HepG2 (cell line): ENCODE results near the gene RRAD. TPM values are rescaled to one million over a fixed set of nuclear protein-coding genes. Genes with fewer than 3 reads are reported as not detected.

ENCODE experiments used
- AGO1 ChIP-seq: fragments of 200-400 bp; formaldehyde crosslinking; IDR thresholded peaks from 2 replicates; pipeline ENCODE4 v1.6.1; 2017; ENCODE audit warnings: mild to moderate bottlenecking, low read depth, low read length, moderate library complexity; ENCODE audit not compliant: poor library complexity, severe bottlenecking
- AGO2 ChIP-seq: fragments of 200-400 bp; formaldehyde crosslinking; optimal IDR thresholded peaks from 2 replicates; pipeline ENCODE3; 2017; ENCODE audit warnings: mild to moderate bottlenecking, low read depth, low read length, moderate library complexity
- ARNT2 ChIP-seq: sonication (generic); formaldehyde crosslinking; IDR thresholded peaks from 2 replicates; pipeline ENCODE4 v1.8.0; 2022; ENCODE audit warnings: mild to moderate bottlenecking, low read depth, missing genetic modification reagents, moderate library complexity
- ATM ChIP-seq: fragments of 450-650 bp; IDR thresholded peaks from 2 replicates; pipeline ENCODE4 v1.7.1; 2017; ENCODE audit warnings: mild to moderate bottlenecking, borderline replicate concordance
- EEA1 ChIP-seq: sonication (generic); formaldehyde crosslinking; IDR thresholded peaks from 2 replicates; pipeline ENCODE4 v1.5.1; 2020; ENCODE audit warnings: mild to moderate bottlenecking, missing genetic modification reagents, borderline replicate concordance
- KAT2B ChIP-seq: fragments of 150-350 bp; IDR thresholded peaks from 2 replicates; pipeline ENCODE4 v1.6.1; 2014; ENCODE audit warnings: low read depth, low read length, borderline replicate concordance
- LCORL ChIP-seq, 2 experiments: fragments of 450-650 bp in 1 of 2; sonication (generic) in 1 of 2; formaldehyde crosslinking in 1 of 2; IDR thresholded peaks; 2 replicates each; pipeline versions ENCODE4 v1.5.0 to v1.6.1; 2017 to 2020; ENCODE audit warnings: antibody characterized with exemption in 1 of 2, missing genetic modification reagents in 1 of 2
- MAZ ChIP-seq, 2 experiments: sonication (generic) in 1 of 2; formaldehyde crosslinking in 1 of 2; IDR thresholded peaks; 2 replicates each; pipeline versions ENCODE4 v1.5.0 to v1.6.1; 2012 to 2020; ENCODE audit warnings: low read depth in 2 of 2, mild to moderate bottlenecking in 2 of 2, borderline replicate concordance in 1 of 2, improper control_type of control experiment in 1 of 2, low read length in 1 of 2, missing genetic modification reagents in 1 of 2, moderate library complexity in 1 of 2
- SP140L ChIP-seq: sonication (generic); formaldehyde crosslinking; IDR thresholded peaks from 2 replicates; pipeline ENCODE4 v1.4.0; 2020; ENCODE audit warnings: missing genetic modification reagents, borderline replicate concordance
- SP2 ChIP-seq: sonication (generic); formaldehyde crosslinking; IDR thresholded peaks from 2 replicates; pipeline ENCODE4 v1.5.1; 2020; ENCODE audit warnings: mild to moderate bottlenecking, missing genetic modification reagents
- SP4 ChIP-seq: sonication (generic); formaldehyde crosslinking; IDR thresholded peaks from 2 replicates; pipeline ENCODE4 v1.8.1; 2023; ENCODE audit warnings: mild to moderate bottlenecking, missing genetic modification reagents
- ZNF773 ChIP-seq: sonication (generic); formaldehyde crosslinking; IDR thresholded peaks from 2 replicates; pipeline ENCODE4 v1.4.0; 2020; ENCODE audit warnings: missing genetic modification reagents, borderline replicate concordance
- ZNF878 ChIP-seq: sonication (generic); formaldehyde crosslinking; IDR thresholded peaks from 2 replicates; pipeline ENCODE4 v1.8.1; 2023; ENCODE audit warnings: mild to moderate bottlenecking, missing genetic modification reagents, moderate library complexity
- ZSCAN20 ChIP-seq: sonication (generic); formaldehyde crosslinking; IDR thresholded peaks from 2 replicates; pipeline ENCODE4 v1.4.0; 2020; ENCODE audit warnings: missing genetic modification reagents, mild to moderate bottlenecking, borderline replicate concordance
- ZSCAN31 ChIP-seq: sonication (generic); formaldehyde crosslinking; IDR thresholded peaks from 2 replicates; pipeline ENCODE4 v1.5.0; 2020; ENCODE audit warnings: low read depth, mild to moderate bottlenecking, missing genetic modification reagents
- polyA plus RNA-seq, 8 experiments: library from polyadenylated mRNA; depleted of rRNA in 3 of 8; stranded (reverse) in 7 of 8; unstranded in 1 of 8; fragments of >200 nt; fragmentation: Illumina TruSeq in 4 of 8; extraction: Trizol in 4 of 8; gene quantifications; 2 replicates each; pipeline versions ENCODE4 v1.2.1 to v1.2.3, GENCODE V29; 2011 to 2016; ENCODE audit warnings: low read depth in 4 of 8, missing spikeins in 1 of 8, mixed read lengths in 1 of 8; ENCODE audit not compliant: insufficient read depth in 1 of 8
- total RNA-seq, 5 experiments: library from RNA; depleted of rRNA; stranded (reverse); fragments of >200 nt; fragmentation: Illumina TruSeq; extraction: Trizol; gene quantifications; 2 replicates each; pipeline ENCODE4 v1.2.3, GENCODE V29; 2016; ENCODE audit warnings: low read depth in 1 of 5
- TF ChIP-seq, protein P1 (sequence below): sonication (generic); formaldehyde crosslinking; IDR thresholded peaks from 2 replicates; pipeline ENCODE4 v1.8.0; 2022; ENCODE audit warnings: missing genetic modification reagents, low read depth, mild to moderate bottlenecking, borderline replicate concordance
- TF ChIP-seq, protein P2 (sequence below): sonication (generic); formaldehyde crosslinking; IDR thresholded peaks from 2 replicates; pipeline ENCODE4 v1.4.0; 2020; ENCODE audit warnings: missing genetic modification reagents
- TF ChIP-seq, protein P3 (sequence below): sonication (generic); formaldehyde crosslinking; IDR thresholded peaks from 2 replicates; pipeline ENCODE4 v1.5.1; 2020; ENCODE audit warnings: mild to moderate bottlenecking, moderate library complexity, missing genetic modification reagents

RRAD gene
- total and polyA plus RNA-seq, 2 of the 13 experiments (the other 11 are each of a cell fraction or from before 2014, with no cell fraction given): 0.80 to 1.1 TPM

DNA sequence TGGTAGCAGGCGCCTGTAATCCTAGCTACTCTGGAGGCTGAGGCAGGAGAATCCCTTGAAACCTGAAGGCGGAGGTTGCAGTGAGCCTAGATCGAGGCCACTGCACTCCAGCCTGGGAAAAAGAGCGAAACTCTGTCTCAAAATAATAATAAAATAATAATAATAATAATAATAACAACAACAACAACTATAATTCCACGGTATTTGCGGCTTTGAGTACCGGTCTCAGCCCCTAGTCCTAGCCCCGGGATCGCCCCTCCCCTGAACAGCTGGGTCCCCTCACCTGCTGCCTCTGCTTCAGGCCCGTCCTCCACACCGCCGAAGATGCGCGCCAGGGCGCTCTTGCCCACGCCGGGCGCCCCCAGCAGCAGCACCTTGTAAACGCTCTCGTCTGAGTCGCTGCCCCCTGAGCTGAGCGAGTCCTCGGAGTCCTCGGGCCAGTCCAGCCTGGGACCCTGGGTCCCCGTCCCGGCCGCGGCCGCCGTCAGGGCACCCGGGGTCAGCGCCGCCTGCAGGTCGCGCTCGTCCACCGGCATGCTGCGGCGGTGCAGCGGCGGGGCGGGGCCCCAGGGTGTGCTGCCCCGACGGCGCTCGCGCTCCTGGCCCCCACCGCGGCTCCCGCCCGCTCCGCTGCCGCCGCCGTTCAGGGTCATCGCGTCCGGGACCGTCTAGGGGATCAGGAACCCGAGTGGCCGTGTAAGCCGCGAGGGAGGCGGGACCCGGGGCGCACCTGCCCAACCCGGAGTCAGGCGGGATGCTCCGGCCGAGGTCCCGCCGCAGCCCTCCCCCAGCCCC is 611 bp downstream of the RRAD start (continued):
- TF ChIP-seq MAZ (IDR thresholded peaks at IDR 0.05; ENCODE audit: borderline replicate concordance, low read depth, low read length): peak; percentile 69
- TF ChIP-seq MAZ (CRISPR knock-in tag; IDR thresholded peaks at IDR 0.05; ENCODE audit: low read depth): peak; percentile 83
- TF ChIP-seq ZSCAN20 (CRISPR knock-in tag): 0 out of 2 replicates have a peak, but pooled peaks have one; percentile 76
- TF ChIP-seq, protein P1, sequence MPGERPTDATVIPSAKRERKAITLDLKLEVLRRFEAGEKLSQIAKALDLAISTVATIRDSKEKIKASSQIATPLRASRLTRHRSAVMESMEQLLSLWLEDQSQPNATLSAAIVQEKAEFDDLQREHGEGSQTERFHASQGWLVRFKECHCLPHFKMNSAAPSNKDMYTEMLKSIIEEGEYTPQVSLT (CRISPR knock-in tag): no peak
- TF ChIP-seq ZNF773 (CRISPR knock-in tag): peak; percentile 28; the same call in 1 of the 2 replicates
- TF ChIP-seq ZSCAN31 (CRISPR knock-in tag): no peak
- TF ChIP-seq AGO2: peak; percentile 36
- no peak for TF ChIP-seq KAT2B
- TF ChIP-seq, protein P2, sequence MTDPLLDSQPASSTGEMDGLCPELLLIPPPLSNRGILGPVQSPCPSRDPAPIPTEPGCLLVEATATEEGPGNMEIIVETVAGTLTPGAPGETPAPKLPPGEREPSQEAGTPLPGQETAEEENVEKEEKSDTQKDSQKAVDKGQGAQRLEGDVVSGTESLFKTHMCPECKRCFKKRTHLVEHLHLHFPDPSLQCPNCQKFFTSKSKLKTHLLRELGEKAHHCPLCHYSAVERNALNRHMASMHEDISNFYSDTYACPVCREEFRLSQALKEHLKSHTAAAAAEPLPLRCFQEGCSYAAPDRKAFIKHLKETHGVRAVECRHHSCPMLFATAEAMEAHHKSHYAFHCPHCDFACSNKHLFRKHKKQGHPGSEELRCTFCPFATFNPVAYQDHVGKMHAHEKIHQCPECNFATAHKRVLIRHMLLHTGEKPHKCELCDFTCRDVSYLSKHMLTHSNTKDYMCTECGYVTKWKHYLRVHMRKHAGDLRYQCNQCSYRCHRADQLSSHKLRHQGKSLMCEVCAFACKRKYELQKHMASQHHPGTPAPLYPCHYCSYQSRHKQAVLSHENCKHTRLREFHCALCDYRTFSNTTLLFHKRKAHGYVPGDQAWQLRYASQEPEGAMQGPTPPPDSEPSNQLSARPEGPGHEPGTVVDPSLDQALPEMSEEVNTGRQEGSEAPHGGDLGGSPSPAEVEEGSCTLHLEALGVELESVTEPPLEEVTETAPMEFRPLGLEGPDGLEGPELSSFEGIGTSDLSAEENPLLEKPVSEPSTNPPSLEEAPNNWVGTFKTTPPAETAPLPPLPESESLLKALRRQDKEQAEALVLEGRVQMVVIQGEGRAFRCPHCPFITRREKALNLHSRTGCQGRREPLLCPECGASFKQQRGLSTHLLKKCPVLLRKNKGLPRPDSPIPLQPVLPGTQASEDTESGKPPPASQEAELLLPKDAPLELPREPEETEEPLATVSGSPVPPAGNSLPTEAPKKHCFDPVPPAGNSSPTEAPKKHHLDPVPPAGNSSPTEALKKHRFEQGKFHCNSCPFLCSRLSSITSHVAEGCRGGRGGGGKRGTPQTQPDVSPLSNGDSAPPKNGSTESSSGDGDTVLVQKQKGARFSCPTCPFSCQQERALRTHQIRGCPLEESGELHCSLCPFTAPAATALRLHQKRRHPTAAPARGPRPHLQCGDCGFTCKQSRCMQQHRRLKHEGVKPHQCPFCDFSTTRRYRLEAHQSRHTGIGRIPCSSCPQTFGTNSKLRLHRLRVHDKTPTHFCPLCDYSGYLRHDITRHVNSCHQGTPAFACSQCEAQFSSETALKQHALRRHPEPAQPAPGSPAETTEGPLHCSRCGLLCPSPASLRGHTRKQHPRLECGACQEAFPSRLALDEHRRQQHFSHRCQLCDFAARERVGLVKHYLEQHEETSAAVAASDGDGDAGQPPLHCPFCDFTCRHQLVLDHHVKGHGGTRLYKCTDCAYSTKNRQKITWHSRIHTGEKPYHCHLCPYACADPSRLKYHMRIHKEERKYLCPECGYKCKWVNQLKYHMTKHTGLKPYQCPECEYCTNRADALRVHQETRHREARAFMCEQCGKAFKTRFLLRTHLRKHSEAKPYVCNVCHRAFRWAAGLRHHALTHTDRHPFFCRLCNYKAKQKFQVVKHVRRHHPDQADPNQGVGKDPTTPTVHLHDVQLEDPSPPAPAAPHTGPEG (CRISPR knock-in tag): peak; percentile 47; the same call in 1 of the 2 replicates
- TF ChIP-seq AGO1: no peak
- no peak for TF ChIP-seq EEA1
- TF ChIP-seq SP4: 0 out of 2 replicates have a peak, but pooled peaks have one; percentile 48
- TF ChIP-seq, protein P3, sequence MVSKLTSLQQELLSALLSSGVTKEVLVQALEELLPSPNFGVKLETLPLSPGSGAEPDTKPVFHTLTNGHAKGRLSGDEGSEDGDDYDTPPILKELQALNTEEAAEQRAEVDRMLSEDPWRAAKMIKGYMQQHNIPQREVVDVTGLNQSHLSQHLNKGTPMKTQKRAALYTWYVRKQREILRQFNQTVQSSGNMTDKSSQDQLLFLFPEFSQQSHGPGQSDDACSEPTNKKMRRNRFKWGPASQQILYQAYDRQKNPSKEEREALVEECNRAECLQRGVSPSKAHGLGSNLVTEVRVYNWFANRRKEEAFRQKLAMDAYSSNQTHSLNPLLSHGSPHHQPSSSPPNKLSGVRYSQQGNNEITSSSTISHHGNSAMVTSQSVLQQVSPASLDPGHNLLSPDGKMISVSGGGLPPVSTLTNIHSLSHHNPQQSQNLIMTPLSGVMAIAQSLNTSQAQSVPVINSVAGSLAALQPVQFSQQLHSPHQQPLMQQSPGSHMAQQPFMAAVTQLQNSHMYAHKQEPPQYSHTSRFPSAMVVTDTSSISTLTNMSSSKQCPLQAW (CRISPR knock-in tag): 0 out of 2 replicates have a peak, but pooled peaks have one; percentile 3
- TF ChIP-seq LCORL (IDR thresholded peaks at IDR 0.05): no peak
- 0 out of 2 replicates have a peak, but pooled peaks have one; percentile 6 for TF ChIP-seq LCORL (CRISPR knock-in tag; IDR thresholded peaks at IDR 0.05)
- no peak for TF ChIP-seq ZNF878 (CRISPR knock-in tag)
- TF ChIP-seq SP2 (CRISPR knock-in tag): no peak
- TF ChIP-seq ARNT2 (CRISPR knock-in tag): peak; percentile 70
- no peak for TF ChIP-seq SP140L (CRISPR knock-in tag)
- no peak for TF ChIP-seq ATM
